Tibial artery (tissue), 4 donors: ENCODE measurements around the gene HRH2.

Experiments used
- DNase-seq, 2 donors: peaks; one replicate each; pipeline ENCODE4 v3.0.0-alpha.2; 2019
- H3K27ac ChIP-seq, 2 donors: fragments of 200-600 bp; sonication (generic) in 1 of 2; 1 replicate in 1 of 2; 2 replicates in 1 of 2; pipeline ENCODE4 v1.5.1; 2018 to 2019; ENCODE audit warnings: mild to moderate bottlenecking in 1 of 2
- H3K27me3 ChIP-seq, 2 donors: fragments of 200-600 bp; sonication (generic) in 1 of 2; one replicate each; pipeline versions ENCODE4 v1.5.1 to v1.6.0; 2016 to 2019
- H3K36me3 ChIP-seq, 3 donors: fragments of 200-600 bp; sonication (generic) in 2 of 3; one replicate each; pipeline ENCODE4 v1.5.1; 2016 to 2019; ENCODE audit warnings: mild to moderate bottlenecking in 2 of 3
- H3K4me1 ChIP-seq, 4 donors: fragments of 200-600 bp; sonication (generic) in 2 of 4; 1 replicate in 3 of 4; 2 replicates in 1 of 4; pipeline ENCODE4 v1.5.1; 2016 to 2019
- H3K4me3 ChIP-seq, 2 donors: fragments of 200-600 bp; sonication (generic) in 1 of 2; 1 replicate in 1 of 2; 2 replicates in 1 of 2; pipeline ENCODE4 v1.5.1; 2018 to 2019; ENCODE audit warnings: mild to moderate bottlenecking in 2 of 2
- H3K9me3 ChIP-seq, 3 donors: fragments of 200-600 bp; sonication (generic) in 1 of 3; one replicate each; pipeline ENCODE4 v1.5.1; 2016 to 2019
- intact Hi-C: fragments of 100-400 bp; cut with DNase I; formaldehyde crosslinking; loops from one replicate; pipeline ENCODE4 v1.15.0; 2023; ENCODE audit warnings: low total_unique reads
- TF ChIP-seq, protein P1 (sequence below), 2 experiments: fragments of 200-600 bp in 1 of 2; fragments of 450-650 bp in 1 of 2; IDR thresholded peaks; one replicate each; pipeline ENCODE4 v1.5.1; 2017 to 2019; ENCODE audit warnings: antibody characterized with exemption in 2 of 2, mild to moderate bottlenecking in 1 of 2, moderate library complexity in 1 of 2

HRH2 gene

DNA sequence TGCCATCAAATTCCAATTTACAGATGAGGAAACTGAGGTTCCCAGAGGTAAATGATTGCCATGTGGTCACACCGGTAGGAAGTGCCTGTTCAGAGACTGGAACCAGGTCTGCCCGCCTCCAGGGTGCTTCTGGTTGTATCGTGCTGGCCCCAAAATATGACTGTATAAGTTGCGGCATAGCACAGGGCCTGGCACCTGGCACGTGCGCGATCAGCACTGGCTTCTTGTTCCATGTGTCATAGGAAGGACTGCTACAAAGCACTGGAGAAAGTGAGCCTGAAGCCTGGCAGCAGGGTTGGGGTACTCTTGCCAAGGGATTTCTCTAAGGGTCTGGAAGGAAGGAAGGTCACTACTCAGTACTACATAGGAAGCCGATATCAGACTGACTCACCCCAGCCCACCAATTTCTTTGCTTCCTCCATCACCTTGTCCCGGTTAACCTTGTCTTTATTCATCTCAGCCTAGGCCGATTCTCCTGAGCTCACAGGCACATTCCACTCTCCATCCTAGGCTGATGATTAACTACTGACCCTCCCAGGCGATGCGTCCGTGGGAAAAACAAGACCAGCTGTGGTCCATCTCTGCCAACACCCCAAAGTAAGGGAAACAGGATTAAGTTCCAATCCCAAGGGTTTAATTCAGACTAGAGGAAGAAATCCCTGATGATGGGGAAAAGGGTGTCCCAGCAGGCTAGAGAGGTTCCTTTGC is 1.8 kb downstream of the HRH2 start:
- peak in 1 of 2 donors; percentile 48 for DNase-seq
- intact Hi-C loops = no loop called here
- H3K4me1 ChIP-seq = peaks cover 0 to 17% (median 9%) of the 10 kb centered on the region in 4 donors
- peaks cover 0 to 28% of the 10 kb centered on the region in 2 donors for H3K27me3 ChIP-seq
- TF ChIP-seq, protein P1, sequence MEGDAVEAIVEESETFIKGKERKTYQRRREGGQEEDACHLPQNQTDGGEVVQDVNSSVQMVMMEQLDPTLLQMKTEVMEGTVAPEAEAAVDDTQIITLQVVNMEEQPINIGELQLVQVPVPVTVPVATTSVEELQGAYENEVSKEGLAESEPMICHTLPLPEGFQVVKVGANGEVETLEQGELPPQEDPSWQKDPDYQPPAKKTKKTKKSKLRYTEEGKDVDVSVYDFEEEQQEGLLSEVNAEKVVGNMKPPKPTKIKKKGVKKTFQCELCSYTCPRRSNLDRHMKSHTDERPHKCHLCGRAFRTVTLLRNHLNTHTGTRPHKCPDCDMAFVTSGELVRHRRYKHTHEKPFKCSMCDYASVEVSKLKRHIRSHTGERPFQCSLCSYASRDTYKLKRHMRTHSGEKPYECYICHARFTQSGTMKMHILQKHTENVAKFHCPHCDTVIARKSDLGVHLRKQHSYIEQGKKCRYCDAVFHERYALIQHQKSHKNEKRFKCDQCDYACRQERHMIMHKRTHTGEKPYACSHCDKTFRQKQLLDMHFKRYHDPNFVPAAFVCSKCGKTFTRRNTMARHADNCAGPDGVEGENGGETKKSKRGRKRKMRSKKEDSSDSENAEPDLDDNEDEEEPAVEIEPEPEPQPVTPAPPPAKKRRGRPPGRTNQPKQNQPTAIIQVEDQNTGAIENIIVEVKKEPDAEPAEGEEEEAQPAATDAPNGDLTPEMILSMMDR (IDR thresholded peaks at IDR 0.05) = no peak
- no peak overlapping the region for H3K27ac ChIP-seq
- no peaks in the 10 kb centered on the region for H3K36me3 ChIP-seq
- no peaks in the 10 kb centered on the region for H3K9me3 ChIP-seq
- no peak overlapping the region for H3K4me3 ChIP-seq

DNA sequence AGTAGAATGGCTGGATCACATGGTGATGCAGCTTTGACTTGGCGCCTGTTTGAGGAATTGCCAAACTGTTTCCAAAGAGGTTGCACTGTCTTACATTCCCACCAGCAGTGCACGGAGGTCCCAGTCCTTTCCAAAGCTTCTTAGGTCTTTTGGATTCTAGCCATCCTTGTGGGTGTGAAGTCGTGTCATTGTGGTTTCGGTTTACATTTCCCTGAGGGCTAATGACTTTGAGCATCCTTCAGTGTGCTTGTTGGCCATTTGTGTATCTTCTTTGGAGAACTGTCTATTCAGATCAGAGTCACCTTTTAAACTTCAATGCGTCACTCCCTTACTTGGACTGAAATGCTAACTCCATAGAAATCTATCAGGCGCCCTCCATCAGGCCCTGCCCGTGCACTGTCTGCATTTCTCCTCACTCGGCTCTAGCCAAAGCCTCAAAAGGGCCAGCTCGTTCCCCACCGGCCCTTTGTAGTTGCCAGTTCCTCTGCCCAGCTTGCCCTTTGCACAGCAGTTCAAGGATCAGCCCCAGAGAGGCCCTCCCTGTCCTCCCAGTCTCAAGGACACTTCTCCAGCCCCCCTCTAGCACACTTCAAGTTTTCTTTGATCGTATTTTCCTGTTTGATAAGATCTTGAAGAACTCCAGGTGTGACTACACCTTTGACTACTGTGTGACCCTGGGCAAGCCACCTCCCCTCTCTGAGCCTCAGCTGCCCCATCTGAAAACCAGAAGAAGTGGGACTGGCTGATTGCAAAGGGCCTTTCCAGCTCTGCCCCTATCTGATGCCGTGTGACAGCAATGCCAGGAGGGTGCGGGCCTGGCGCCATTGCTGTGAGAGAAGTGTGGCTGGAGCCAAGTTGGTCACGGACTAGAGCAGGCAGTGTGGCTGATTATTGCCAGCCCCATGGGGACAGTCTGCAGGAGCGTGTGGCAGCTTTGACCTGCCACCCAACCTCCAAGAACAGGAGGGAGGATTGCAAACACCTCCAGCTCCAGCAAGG is 5.6 kb downstream of the HRH2 start:
- no peak overlapping the region for H3K27ac ChIP-seq
- peaks cover 0 to 6% (median 3%) of the 10 kb centered on the region in 4 donors for H3K4me1 ChIP-seq
- TF ChIP-seq, protein P1 (IDR thresholded peaks at IDR 0.05) = no peak
- peaks cover 0 to 8% of the 10 kb centered on the region in 2 donors for H3K27me3 ChIP-seq
- no peak for DNase-seq
- H3K9me3 ChIP-seq = no peaks in the 10 kb centered on the region
- H3K36me3 ChIP-seq = no peaks in the 10 kb centered on the region
- no peak overlapping the region for H3K4me3 ChIP-seq
- intact Hi-C loops = no loop called here

GRCh38 chr5:175664723-175665122 is 6.9 kb downstream of the HRH2 start:
- no peak overlapping the region for H3K4me3 ChIP-seq
- H3K27me3 ChIP-seq = peaks cover 0 to 3% of the 10 kb centered on the region in 2 donors
- intact Hi-C loops = no loop called here
- H3K9me3 ChIP-seq = no peaks in the 10 kb centered on the region
- H3K36me3 ChIP-seq = no peaks in the 10 kb centered on the region
- no peak overlapping the region for H3K27ac ChIP-seq
- no peaks in the 10 kb centered on the region for H3K4me1 ChIP-seq
- TF ChIP-seq, protein P1 (IDR thresholded peaks at IDR 0.05) = no peak
- no peak for DNase-seq

DNA sequence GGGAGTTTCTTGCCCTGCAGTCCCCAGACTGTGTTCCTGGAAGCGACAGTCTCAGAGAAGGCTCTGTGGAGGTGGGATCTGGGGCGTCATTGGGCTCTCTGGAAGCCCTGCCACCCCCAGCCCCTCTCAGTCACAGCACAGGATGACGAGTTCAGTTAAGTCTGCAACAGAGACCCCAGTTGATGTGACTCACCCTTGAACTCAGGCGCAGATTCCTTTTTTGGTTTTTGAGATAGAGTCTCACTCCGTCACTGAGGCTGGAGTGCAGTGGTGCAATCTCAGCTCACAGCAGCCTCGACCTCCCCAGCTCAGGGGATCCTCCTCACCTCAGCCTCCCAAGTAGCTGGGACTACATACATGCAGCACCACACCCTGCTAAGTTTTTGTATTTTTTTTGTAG is 8.3 kb downstream of the HRH2 start:
- intact Hi-C loops = no loop called here
- TF ChIP-seq, protein P1 (IDR thresholded peaks at IDR 0.05) = no peak
- no peak for DNase-seq
- H3K27me3 ChIP-seq = peaks cover 0 to 3% of the 10 kb centered on the region in 2 donors
- H3K9me3 ChIP-seq = no peaks in the 10 kb centered on the region
- H3K4me3 ChIP-seq = no peak overlapping the region
- H3K4me1 ChIP-seq = no peaks in the 10 kb centered on the region
- no peak overlapping the region for H3K27ac ChIP-seq
- no peaks in the 10 kb centered on the region for H3K36me3 ChIP-seq

DNA sequence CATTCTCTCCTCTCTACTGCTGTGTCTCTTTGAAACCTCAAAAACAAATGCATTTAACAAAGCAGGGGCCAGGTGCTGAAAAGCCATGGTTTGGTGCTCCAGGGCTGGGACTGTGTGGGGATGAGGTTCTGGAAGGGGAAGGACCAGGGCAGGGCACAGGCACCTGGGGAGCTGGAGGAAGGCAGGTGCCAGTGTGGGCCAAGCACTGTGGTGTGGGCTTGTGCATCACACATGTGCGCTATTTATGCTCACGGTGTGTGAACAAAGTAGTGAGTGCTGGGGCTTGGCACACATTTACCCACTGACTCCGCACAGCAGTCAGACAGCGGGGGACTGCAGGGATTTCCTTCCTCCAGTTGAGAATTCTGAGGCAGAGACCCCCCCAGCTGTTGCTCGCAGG is 10.1 kb downstream of the HRH2 start:
- Histone ChIP-seq H3K27ac (no peak overlapping the region), H3K36me3 (no peaks in the 10 kb centered on the region), H3K9me3 (no peaks in the 10 kb centered on the region), H3K4me3 (no peak overlapping the region), H3K4me1 (no peaks in the 10 kb centered on the region), H3K27me3 (no peaks in the 10 kb centered on the region)
- intact Hi-C loops = no loop called here
- no peak for DNase-seq
- TF ChIP-seq, protein P1 (IDR thresholded peaks at IDR 0.05) = no peak
